ENCODE results near the gene MT3.

DNA sequence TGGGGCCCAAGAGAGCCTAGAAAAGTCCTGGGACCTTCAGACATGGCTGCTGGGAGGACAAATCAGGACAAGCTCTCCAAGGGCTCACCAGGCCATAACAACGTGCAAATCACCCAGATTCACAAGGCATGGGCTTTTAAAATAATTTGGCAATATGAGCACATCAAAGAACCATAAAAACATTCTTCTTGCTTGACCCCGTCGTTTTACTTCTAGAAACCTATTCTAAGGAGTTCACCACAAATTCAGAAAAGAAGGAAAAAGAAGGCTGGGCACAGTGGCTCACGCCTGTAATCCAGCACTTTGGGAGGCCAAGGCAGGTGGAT is 12.1 kb upstream of the MT3 start:
- no peak for TF ChIP-seq EZH2phosphoT487 (IDR thresholded peaks at IDR 0.05; ENCODE audit: borderline replicate concordance)
- TF ChIP-seq, protein P1, sequence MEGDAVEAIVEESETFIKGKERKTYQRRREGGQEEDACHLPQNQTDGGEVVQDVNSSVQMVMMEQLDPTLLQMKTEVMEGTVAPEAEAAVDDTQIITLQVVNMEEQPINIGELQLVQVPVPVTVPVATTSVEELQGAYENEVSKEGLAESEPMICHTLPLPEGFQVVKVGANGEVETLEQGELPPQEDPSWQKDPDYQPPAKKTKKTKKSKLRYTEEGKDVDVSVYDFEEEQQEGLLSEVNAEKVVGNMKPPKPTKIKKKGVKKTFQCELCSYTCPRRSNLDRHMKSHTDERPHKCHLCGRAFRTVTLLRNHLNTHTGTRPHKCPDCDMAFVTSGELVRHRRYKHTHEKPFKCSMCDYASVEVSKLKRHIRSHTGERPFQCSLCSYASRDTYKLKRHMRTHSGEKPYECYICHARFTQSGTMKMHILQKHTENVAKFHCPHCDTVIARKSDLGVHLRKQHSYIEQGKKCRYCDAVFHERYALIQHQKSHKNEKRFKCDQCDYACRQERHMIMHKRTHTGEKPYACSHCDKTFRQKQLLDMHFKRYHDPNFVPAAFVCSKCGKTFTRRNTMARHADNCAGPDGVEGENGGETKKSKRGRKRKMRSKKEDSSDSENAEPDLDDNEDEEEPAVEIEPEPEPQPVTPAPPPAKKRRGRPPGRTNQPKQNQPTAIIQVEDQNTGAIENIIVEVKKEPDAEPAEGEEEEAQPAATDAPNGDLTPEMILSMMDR (conservative IDR thresholded peaks at IDR 0.05; ENCODE audit: low read length) = no peak
